Right ventricle myocardium superior (tissue), 1 donor: ENCODE measurements around the gene CXCR5. TPM values are rescaled to one million over a fixed set of nuclear protein-coding genes. Genes with fewer than 3 reads are reported as not detected.

Experiments used
- ATAC-seq: fragments of 200-7000 bp; cut with Tn5 transposase; one replicate; pipeline ENCODE4 v1.9.1; 2020; ENCODE audit warnings: mild to moderate bottlenecking; ENCODE audit not compliant: poor library complexity
- DNase-seq: peaks from one replicate; pipeline ENCODE4 v3.0.0-alpha.2; 2020
- intact Hi-C: fragments of 100-400 bp; cut with DNase I; formaldehyde crosslinking; loops from one replicate; pipeline ENCODE4 v1.11.2; 2022
- total RNA-seq: library from RNA; stranded (reverse); fragmentation: NEBNext Ultra II Directional; extraction: Animal tissue kit (Norgen Biotek cat#: 25700); gene quantifications from one replicate; pipeline ENCODE4 v1.2.1, GENCODE V29; 2021
- donor health status: DM: no; HTN: yes; CAD: no; lungs with severe emphysema.

Gene CXCR5
- total RNA-seq, 1 donor from 2014 or later: not detected

- ATAC-seq (no peak), DNase-seq (no peak)
- intact Hi-C loops: loop anchor here (5.0 kb wide), 1 partner anchor 87 kb away; no protein-coding TSS in a partner anchor
Observed at GRCh38 chr11:118894192-118894591, 10.5 kb downstream of the CXCR5 start.

- ATAC-seq: peak; percentile 2
- no peak for DNase-seq
- intact Hi-C loops: no loop called here
Observed at GRCh38 chr11:118895093-118896039, 11.7 kb downstream of the CXCR5 start.

- DNase-seq: no peak
- ATAC-seq: no peak
- intact Hi-C loops: no loop called here
Observed at GRCh38 chr11:118896472-118896913, 12.8 kb downstream of the CXCR5 start.

GRCh38 chr11:118896921-118897591, 13.4 kb downstream of the CXCR5 start:
- intact Hi-C loops: no loop called here
- ATAC-seq: no peak
- DNase-seq: no peak

- ATAC-seq (no peak), DNase-seq (no peak)
- intact Hi-C loops: no loop called here
Observed at GRCh38 chr11:118897721-118898310, 14.1 kb downstream of the CXCR5 start.

GRCh38 chr11:118898400-118899295, 15.0 kb downstream of the CXCR5 start:
- DNase-seq: no peak
- no peak for ATAC-seq
- intact Hi-C loops: no loop called here

- intact Hi-C loops: no loop called here
- DNase-seq (no peak), ATAC-seq (no peak)
Observed at GRCh38 chr11:118899296-118899688, 15.6 kb downstream of the CXCR5 start.

- DNase-seq: no peak
- intact Hi-C loops: no loop called here
Observed at GRCh38 chr11:118899706-118900360, 16.1 kb downstream of the CXCR5 start.

GRCh38 chr11:118900535-118901384, 17.1 kb downstream of the CXCR5 start:
- DNase-seq (no peak), ATAC-seq (no peak)
- intact Hi-C loops: no loop called here

More at GRCh38 chr11:118899706-118900360, 16.1 kb downstream of the CXCR5 start:
- no peak for ATAC-seq

- intact Hi-C loops: no loop called here
- DNase-seq (no peak), ATAC-seq (no peak)
Observed at GRCh38 chr11:118901494-118902335, 18.0 kb downstream of the CXCR5 start.

GRCh38 chr11:118902336-118903203, 18.9 kb downstream of the CXCR5 start:
- intact Hi-C loops: no loop called here
- ATAC-seq (no peak), DNase-seq (no peak)

- DNase-seq (no peak), ATAC-seq (no peak)
- intact Hi-C loops: no loop called here
Observed at GRCh38 chr11:118903204-118904015, 19.7 kb downstream of the CXCR5 start.

- DNase-seq (peak; percentile 88), ATAC-seq (peak; percentile 55)
- intact Hi-C loops: loop anchor here (2.0 kb wide), 1 partner anchor 49 kb away; the partner anchor contains the start of gene UPK2
Observed at GRCh38 chr11:118907051-118908042, 23.7 kb downstream of the CXCR5 start.
